IMR-90 (cell line): ENCODE data around the gene UGT1A1. TPM values are rescaled to one million over a fixed set of nuclear protein-coding genes. Genes with fewer than 3 reads are reported as not detected.

Experiments
- ATAC-seq: fragments of 200-7000 bp; cut with Tn5 transposase; 2 replicates; pipeline ENCODE4 v1.9.1; 2020; ENCODE audit warnings: low read depth, mild to moderate bottlenecking, moderate library complexity
- BruUV-seq: library from RNA; stranded (reverse); fragments of 400-500 nt; replicated peaks from 2 replicates; lab custom pipeline; 2021; lab: Mats Ljungman, UMichigan
- CTCF ChIA-PET: fragments of 300-600 bp; formaldehyde crosslinking; extraction: SDS; loops from one replicate; lab custom pipeline; 2021; ENCODE audit warnings: antibody characterized with exemption; lab: Yijun Ruan, JAX
- POLR2A ChIA-PET: fragments of 300-600 bp; sonication (Branson Sonifier 250); formaldehyde crosslinking; loops from one replicate; lab custom pipeline; 2022; ENCODE audit warnings: antibody characterized with exemption; ENCODE audit not compliant: unreplicated experiment; lab: Charles Lee
- DNase-seq: peaks from one replicate; pipeline ENCODE4 v3.0.0; 2013
- H2AFZ ChIP-seq: replicated peaks from 2 replicates; pipeline ENCODE3; 2013; ENCODE audit warnings: low read length, mild to moderate bottlenecking; ENCODE audit not compliant: poor library complexity
- H2AK5ac ChIP-seq: 2 replicates; pipeline ENCODE4 v1.6.1; 2013; ENCODE audit warnings: low read depth, low read length, inconsistent platforms
- H2AK9ac ChIP-seq: replicated peaks from 2 replicates; pipeline ENCODE3; 2013; ENCODE audit warnings: mild to moderate bottlenecking, low read depth, low read length, moderate library complexity; ENCODE audit not compliant: poor library complexity
- H2BK120ac ChIP-seq: 2 replicates; pipeline ENCODE4 v1.6.1; 2013; ENCODE audit warnings: low read depth, low read length, inconsistent platforms
- H2BK15ac ChIP-seq: 3 replicates; pipeline ENCODE4 v1.6.1; 2013; ENCODE audit warnings: low read depth, low read length, inconsistent platforms
- H2BK20ac ChIP-seq: 2 replicates; pipeline ENCODE4 v1.6.1; 2013; ENCODE audit warnings: low read depth, mild to moderate bottlenecking, inconsistent platforms, low read length, moderate library complexity
- H2BK5ac ChIP-seq: 2 replicates; pipeline ENCODE4 v1.6.1; 2013; ENCODE audit warnings: mild to moderate bottlenecking, low read depth, low read length, inconsistent platforms; ENCODE audit not compliant: poor library complexity, severe bottlenecking
- H3K14ac ChIP-seq: replicated peaks from 2 replicates; pipeline ENCODE4 v1.6.1; 2013; ENCODE audit warnings: low read depth, low read length, inconsistent platforms
- H3K18ac ChIP-seq: 2 replicates; pipeline ENCODE4 v1.6.1; 2013; ENCODE audit warnings: low read depth, low read length, control low read depth
- H3K23ac ChIP-seq: 2 replicates; pipeline ENCODE4 v1.6.1; 2013; ENCODE audit warnings: low read depth, low read length, inconsistent platforms
- H3K27ac ChIP-seq: 2 replicates; pipeline ENCODE4 v1.5.1; 2013; ENCODE audit warnings: mild to moderate bottlenecking, control low read depth, low read length; ENCODE audit not compliant: insufficient read depth
- H3K27me3 ChIP-seq: 2 replicates; pipeline ENCODE4 v1.6.1; 2013; ENCODE audit warnings: low read length; ENCODE audit not compliant: control insufficient read depth, insufficient read depth
- H3K36me3 ChIP-seq: 2 replicates; pipeline ENCODE4 v1.6.1; 2013; ENCODE audit warnings: low read length, mixed read lengths; ENCODE audit not compliant: control insufficient read depth, insufficient read depth
- H3K4ac ChIP-seq: 2 replicates; pipeline ENCODE4 v1.6.1; 2013; ENCODE audit warnings: low read depth, low read length, inconsistent platforms
- H3K4me1 ChIP-seq: 2 replicates; pipeline ENCODE4 v1.6.1; 2013; ENCODE audit warnings: low read length, mixed read lengths; ENCODE audit not compliant: control insufficient read depth, insufficient read depth
- H3K4me2 ChIP-seq: 2 replicates; pipeline ENCODE4 v1.6.1; 2013; ENCODE audit warnings: low read depth, mild to moderate bottlenecking, control low read depth, low read length, moderate library complexity
- H3K4me3 ChIP-seq: 2 replicates; pipeline ENCODE4 v1.5.1; 2013; ENCODE audit warnings: low read depth, mild to moderate bottlenecking, control low read depth, low read length, moderate library complexity; ENCODE audit not compliant: insufficient read depth
- H3K56ac ChIP-seq: 2 replicates; pipeline ENCODE4 v1.6.1; 2013; ENCODE audit warnings: low read length, inconsistent platforms; ENCODE audit not compliant: insufficient read depth; ENCODE audit errors: extremely low read depth
- H3K79me1 ChIP-seq, 2 experiments: 2 replicates each; pipeline ENCODE4 v1.6.1; 2013; ENCODE audit warnings: low read length in 2 of 2, inconsistent platforms in 1 of 2, low read depth in 1 of 2
- H3K9ac ChIP-seq: 2 replicates; pipeline ENCODE4 v1.6.1; 2013; ENCODE audit warnings: low read depth, low read length, control low read depth
- H3K9me1 ChIP-seq: 2 replicates; pipeline ENCODE4 v1.6.1; 2013; ENCODE audit warnings: low read length, inconsistent platforms; ENCODE audit not compliant: insufficient read depth
- H3K9me3 ChIP-seq: 2 replicates; pipeline ENCODE4 v1.6.1; 2013; ENCODE audit warnings: low read length; ENCODE audit not compliant: control insufficient read depth, insufficient read depth
- H4K20me1 ChIP-seq: 2 replicates; pipeline ENCODE4 v1.6.1; 2013; ENCODE audit warnings: low read length, inconsistent platforms; ENCODE audit not compliant: insufficient read depth
- H4K5ac ChIP-seq: 2 replicates; pipeline ENCODE4 v1.6.1; 2013; ENCODE audit warnings: mild to moderate bottlenecking, low read depth, low read length, control low read depth
- H4K8ac ChIP-seq, 2 experiments: 2 replicates each; pipeline ENCODE4 v1.6.1; 2013; ENCODE audit warnings: low read depth in 2 of 2, low read length in 2 of 2, control low read depth in 1 of 2, inconsistent platforms in 1 of 2
- H4K91ac ChIP-seq: 2 replicates; pipeline ENCODE4 v1.6.1; 2013; ENCODE audit warnings: low read depth, low read length, inconsistent platforms; ENCODE audit not compliant: insufficient read depth
- CEBPB ChIP-seq: IDR thresholded peaks from 2 replicates; pipeline ENCODE4 v1.6.1; 2012; ENCODE audit warnings: low read depth, low read length, improper control_type of control experiment
- CHD1 ChIP-seq: IDR thresholded peaks from 2 replicates; pipeline ENCODE4 v1.6.1; 2012; ENCODE audit warnings: low read depth, low read length, improper control_type of control experiment
- MAFK ChIP-seq: IDR thresholded peaks from 2 replicates; pipeline ENCODE4 v1.6.1; 2012; ENCODE audit warnings: low read depth, low read length, improper control_type of control experiment
- MXI1 ChIP-seq: IDR thresholded peaks from 2 replicates; pipeline ENCODE4 v1.6.1; 2012; ENCODE audit warnings: low read depth, mild to moderate bottlenecking, low read length, moderate library complexity, borderline replicate concordance
- NFE2L2 ChIP-seq: fragments of 150-350 bp; IDR thresholded peaks from 2 replicates; pipeline ENCODE4 v1.6.1; 2016; ENCODE audit warnings: low read depth, mild to moderate bottlenecking, low read length
- POLR2A ChIP-seq: IDR thresholded peaks from 2 replicates; pipeline ENCODE4 v1.6.1; 2012; ENCODE audit warnings: mild to moderate bottlenecking, low read depth, low read length
- RFX5 ChIP-seq: IDR thresholded peaks from 2 replicates; pipeline ENCODE4 v1.8.0; 2012; ENCODE audit warnings: low read depth, mild to moderate bottlenecking, low read length, moderate library complexity
- SMC3 ChIP-seq: fragments of 150-350 bp; IDR thresholded peaks from 2 replicates; pipeline ENCODE4 v1.6.1; 2016; ENCODE audit warnings: low read depth, mild to moderate bottlenecking, antibody characterized with exemption, low read length, moderate library complexity
- USF2 ChIP-seq: fragments of 150-350 bp; IDR thresholded peaks from 2 replicates; pipeline ENCODE4 v1.6.1; 2017; ENCODE audit warnings: mild to moderate bottlenecking, antibody characterized with exemption, low read length, low read depth
- WGBS, 2 experiments: methylation state at CpG; one replicate each; pipeline versions ENCODE4 v1.1.5 to v1.1.7; 2013; ENCODE audit warnings: missing lambda C conversion rate in 2 of 2; ENCODE audit not compliant: insufficient read length in 1 of 2; ENCODE audit errors: extremely low coverage in 2 of 2; 5-methylcytosine and 5-hydroxymethylcytosine counted together
- dilution Hi-C: fragments of 300-500 bp; cut with HindIII; formaldehyde crosslinking; loops from one replicate; pipeline ENCODE4 v1.14.3; 2018; ENCODE audit warnings: low sequenced_read_pairs; ENCODE audit not compliant: unreplicated experiment
- in situ Hi-C: fragments of 300-500 bp; cut with MboI; formaldehyde crosslinking; loops from 3 replicates; pipeline ENCODE4 v1.14.3; 2019; ENCODE audit warnings: low sequenced_read_pairs, inconsistent platforms, mixed read lengths
- intact Hi-C: fragments of 100-400 bp; cut with micrococcal nuclease; formaldehyde crosslinking; loops from 2 replicates; pipeline ENCODE4 v1.10.0; 2022
- polyA plus RNA-seq, 3 experiments: library from polyadenylated mRNA; depleted of rRNA; stranded (reverse); fragments of >200 nt; gene quantifications; 2 replicates each; pipeline ENCODE4 v1.2.3, GENCODE V29; 2012; ENCODE audit warnings: low replicate concordance in 1 of 3
- total RNA-seq: library from RNA; depleted of rRNA; stranded (reverse); fragments of >200 nt; gene quantifications from 2 replicates; pipeline ENCODE4 v1.2.3, GENCODE V29; 2012

The UGT1A1 gene
- total and polyA plus RNA-seq, 2 of the 4 experiments (the other 2 are of a cell fraction) = not detected

- TF ChIP-seq NFE2L2 = no peak
- TF ChIP-seq USF2 = no peak
- TF ChIP-seq MXI1 = no peak
Observed at GRCh38 chr2:233712611-233713261, 47.3 kb upstream of the UGT1A1 start, which contains the start of gene UGT1A5 (continued).

- 88% methylated on average over 6 of the region's 7 CpGs; no CpG with 5 or more reads in 1 of the 2 experiments for WGBS, 2 experiments
- Histone ChIP-seq H2AFZ (no peak overlapping the region), H2BK15ac (no peak overlapping the region), H4K20me1 (no peaks in the 10 kb centered on the region), H3K36me3 (no peaks in the 10 kb centered on the region), H2BK120ac (no peak overlapping the region), H3K27ac (no peak overlapping the region), H2BK20ac (no peak overlapping the region), H3K9me3 (no peaks in the 10 kb centered on the region), H2AK5ac (no peak overlapping the region), H3K9me1 (no peaks in the 10 kb centered on the region), H3K56ac (no peak overlapping the region), H3K23ac (no peak overlapping the region), H3K4me1 (peaks cover 2% of the 10 kb centered on the region), H2AK9ac (no peak overlapping the region), H3K18ac (no peak overlapping the region), H4K91ac (no peak overlapping the region), H3K79me1 (no peaks in the 10 kb centered on the region), H4K8ac (no peak overlapping the region), H4K5ac (no peak overlapping the region), H3K4me2 (no peak overlapping the region), H3K9ac (no peak overlapping the region), H3K4me3 (no peak overlapping the region), H3K27me3 (peaks cover 4% of the 10 kb centered on the region; the same call in 1 of the 2 replicates), H3K14ac (no peak overlapping the region), H3K4ac (no peak overlapping the region), H2BK5ac (no peak overlapping the region)
- ChIA-PET CTCF (no interaction called here), POLR2A (no interaction called here)
- ATAC-seq = no peak
- TF ChIP-seq RFX5 (no peak), USF2 (no peak), CEBPB (no peak), POLR2A (no peak), CHD1 (no peak), MAFK (no peak), SMC3 (no peak)
- DNase-seq = no peak
- intact Hi-C loops (loop anchor here (5.0 kb wide), 3 partner anchors 156 to 1404 kb away; no protein-coding TSS in a partner anchor), in situ Hi-C loops (loop anchor here (5.0 kb wide), 1 partner anchor 266 kb away; no protein-coding TSS in a partner anchor), dilution Hi-C loops (no loop called here)
- BruUV-seq = no TSS peak
Observed at GRCh38 chr2:233713262-233713615, 46.8 kb upstream of the UGT1A1 start.
